Thoracic aorta endothelial cell (primary cell): ENCODE data around the gene KLK1. TPM values are rescaled to one million over a fixed set of nuclear protein-coding genes. Genes with fewer than 3 reads are reported as not detected.

Experiments used
- small RNA-seq: library from RNA; depleted of rRNA; stranded (forward); fragments of <200 nt; gene quantifications from one replicate; pipeline ENCODE3, GENCODE V24; 2012
- total RNA-seq: library from RNA; depleted of rRNA; stranded (reverse); fragments of >200 nt; gene quantifications from 2 replicates; pipeline ENCODE4 v1.2.3, GENCODE V29; 2012

The KLK1 gene
- not detected in 2 replicates for total RNA-seq

GRCh38 chr19:50823389-50824042, at the start of gene KLK1:
Gene KLK1, minus strand, starts transcription at chr19:50823787. Its CDS starts 39 bp downstream, at chr19:50823748.

GRCh38 chr19:50873056-50873455, 49.5 kb upstream of the KLK1 start, which contains the start of gene KLK2:
Gene KLK2, plus strand, starts transcription at chr19:50873439. Its CDS starts 35 bp downstream, at chr19:50873474.

GRCh38 chr19:50854636-50855410, 31.2 kb upstream of the KLK1 start, which contains the start of gene KLK3:
Gene KLK3, plus strand, starts transcription at chr19:50854915. Its CDS starts 41 bp downstream, at chr19:50854956.

GRCh38 chr19:50833117-50833801, 9.7 kb upstream of the KLK1 start, which contains the start of gene KLK15:
Gene KLK15, minus strand, starts transcription at chr19:50833574. Its CDS starts 2,082 bp downstream, at chr19:50831492.

GRCh38 chr19:50790396-50790795, 33.2 kb downstream of the KLK1 start, which contains the start of gene ACP4:
Gene ACP4, plus strand, starts transcription at chr19:50790415. Its CDS starts 0 bp downstream, at chr19:50790415.

GRCh38 chr19:50770164-50770563, 53.4 kb downstream of the KLK1 start, which contains the start of gene GPR32:
Gene GPR32, plus strand, starts transcription at chr19:50770464. Its CDS starts 137 bp downstream, at chr19:50770601.

Small RNAs within 50 kb of the gene (small RNA-seq; reads per million reads assigned to genes)
- 129 reads per million, percentile 99 among the genes with 10 or more reads in this experiment for gene SNORD88A
- not detected for gene SNORD88B
- not detected for gene SNORD88C

Other genes with a start within 250 kb of the KLK1 start
- gene SYT3, start 183.9 kb downstream of the KLK1 start, total RNA-seq = 0.13 TPM in 1 of 2 replicates, not detected in the other
- gene C19orf81, start 174.3 kb downstream of the KLK1 start, total RNA-seq = 0.40 TPM in 1 of 2 replicates, not detected in the other
- gene SHANK1, start 104.0 kb downstream of the KLK1 start, total RNA-seq = 1.5 and 2.9 TPM in 2 replicates
- 5.1 and 8.0 TPM in 2 replicates for gene CLEC11A, start 100.4 kb downstream of the KLK1 start, total RNA-seq
- not detected in 2 replicates for gene GPR32, start 53.3 kb downstream of the KLK1 start, total RNA-seq
- gene ACP4, start 33.4 kb downstream of the KLK1 start, total RNA-seq = not detected in 2 replicates
- gene KLK15, start 9.8 kb upstream of the KLK1 start, total RNA-seq = 0.13 TPM in 1 of 2 replicates, not detected in the other
- gene KLK3, start 31.1 kb upstream of the KLK1 start, total RNA-seq = not detected in 2 replicates
- not detected in 2 replicates for gene KLK2, start 49.7 kb upstream of the KLK1 start, total RNA-seq
- gene KLK4, start 87.6 kb upstream of the KLK1 start, total RNA-seq = not detected in 2 replicates
- not detected in 2 replicates for gene KLK5, start 129.3 kb upstream of the KLK1 start, total RNA-seq
- 0.14 TPM in 1 of 2 replicates, not detected in the other for gene KLK6, start 145.8 kb upstream of the KLK1 start, total RNA-seq
- not detected in 2 replicates for gene KLK7, start 160.1 kb upstream of the KLK1 start, total RNA-seq
- not detected in 2 replicates for gene KLK8, start 177.8 kb upstream of the KLK1 start, total RNA-seq
- not detected in 2 replicates for gene KLK10, start 195.9 kb upstream of the KLK1 start, total RNA-seq
- not detected in 2 replicates for gene KLK11, start 202.8 kb upstream of the KLK1 start, total RNA-seq
- gene KLK12, start 211.2 kb upstream of the KLK1 start, total RNA-seq = not detected in 2 replicates
- gene KLK13, start 241.3 kb upstream of the KLK1 start, total RNA-seq = not detected in 2 replicates